Endothelial cell of umbilical vein (primary cell): Measurements from ENCODE around the gene RANBP3. TPM values are rescaled to one million over a fixed set of nuclear protein-coding genes. Genes with fewer than 3 reads are reported as not detected.

Source experiments
- BruUV-seq: library from RNA; stranded (reverse); fragments of 400-500 nt; replicated peaks from 2 replicates; lab custom pipeline; 2021; lab: Mats Ljungman, UMichigan
- CTCF ChIA-PET: fragments of 300-600, 350-600 bp; sonication (Branson Sonifier 250); formaldehyde crosslinking; loops from one replicate; lab custom pipeline; 2021; ENCODE audit warnings: antibody characterized with exemption, inconsistent platforms; lab: Charles Lee
- POLR2A ChIA-PET: fragments of 300-600, 350-600 bp; sonication (Branson Sonifier 250); formaldehyde crosslinking; loops from one replicate; lab custom pipeline; 2021; ENCODE audit warnings: antibody characterized with exemption, inconsistent platforms; lab: Charles Lee
- DNase-seq: peaks from one replicate; pipeline ENCODE4 v3.0.0-alpha.2; 2011; ENCODE audit warnings: low read depth, low spot score
- FAIRE-seq: peaks from 2 replicates; lab custom pipeline; 2011; peaks lifted over from hg19 to GRCh38; lab: Jason Lieb, UNC
- H2AFZ ChIP-seq: 2 replicates; pipeline ENCODE4 v1.6.0; 2012; ENCODE audit warnings: low read depth, low read length, control low read depth, inconsistent platforms
- H3K27ac ChIP-seq: 2 replicates; pipeline ENCODE4 v1.5.1; 2011; ENCODE audit warnings: low read depth, mild to moderate bottlenecking, control low read depth, low read length, moderate library complexity; ENCODE audit not compliant: insufficient read depth
- H3K27me3 ChIP-seq, 2 experiments: 2 replicates each; pipeline versions ENCODE4 v1.6.0 to v1.6.1; 2011; ENCODE audit warnings: low read length in 2 of 2, mixed read lengths in 1 of 2; ENCODE audit not compliant: control insufficient read depth in 2 of 2, insufficient read depth in 2 of 2
- H3K36me3 ChIP-seq, 2 experiments: 2 replicates in 1 of 2; 3 replicates in 1 of 2; pipeline ENCODE4 v1.5.1; 2011; ENCODE audit warnings: low read length in 2 of 2, mild to moderate bottlenecking in 1 of 2, moderate library complexity in 1 of 2; ENCODE audit not compliant: control insufficient read depth in 2 of 2, insufficient read depth in 2 of 2; ENCODE audit errors: extremely low read depth in 1 of 2
- H3K4me1 ChIP-seq: 3 replicates; pipeline ENCODE4 v1.5.1; 2011; ENCODE audit warnings: mild to moderate bottlenecking, low read length; ENCODE audit not compliant: control insufficient read depth, insufficient read depth; ENCODE audit errors: extremely low read depth
- H3K4me2 ChIP-seq: 2 replicates; pipeline ENCODE4 v1.6.1; 2011; ENCODE audit warnings: low read length, control low read depth, mixed read lengths; ENCODE audit not compliant: insufficient read depth
- H3K4me3 ChIP-seq, 3 experiments: fragments of 200-600 bp in 1 of 3; sonication (generic), shearing (Covaris generic) in 1 of 3; replicated peaks in 1 of 3; 2 replicates each; pipeline ENCODE4 v1.5.1; 2011 to 2016; ENCODE audit warnings: control low read depth in 3 of 3, low read length in 3 of 3, mild to moderate bottlenecking in 2 of 3, inconsistent platforms in 1 of 3, low read depth in 1 of 3, moderate library complexity in 1 of 3; ENCODE audit not compliant: insufficient read depth in 1 of 3
- H3K79me2 ChIP-seq: 2 replicates; pipeline ENCODE4 v1.6.0; 2012; ENCODE audit warnings: low read length, inconsistent platforms; ENCODE audit not compliant: control insufficient read depth, insufficient read depth
- H3K9ac ChIP-seq: replicated peaks from 2 replicates; pipeline ENCODE3; 2011; ENCODE audit warnings: low read length, control low read depth; ENCODE audit not compliant: insufficient read depth; ENCODE audit errors: extremely low read depth
- H3K9me1 ChIP-seq: replicated peaks from 3 replicates; pipeline ENCODE4 v1.6.0; 2011; ENCODE audit warnings: mild to moderate bottlenecking, low read length; ENCODE audit not compliant: control insufficient read depth, insufficient read depth; ENCODE audit errors: extremely low read depth
- H3K9me3 ChIP-seq: replicated peaks from 2 replicates; pipeline ENCODE4 v1.5.1; 2012; ENCODE audit warnings: low read length, inconsistent platforms; ENCODE audit not compliant: control insufficient read depth, insufficient read depth
- H4K20me1 ChIP-seq: replicated peaks from 2 replicates; pipeline ENCODE3; 2011; ENCODE audit warnings: mild to moderate bottlenecking, low read length; ENCODE audit not compliant: control insufficient read depth, insufficient read depth; ENCODE audit errors: extremely low read depth
- EZH2 ChIP-seq: IDR thresholded peaks from 2 replicates; pipeline ENCODE4 v1.6.1; 2012; ENCODE audit warnings: borderline replicate concordance, low read depth, mild to moderate bottlenecking, moderate library complexity, low read length, inconsistent platforms; ENCODE audit not compliant: severe bottlenecking
- FOS ChIP-seq: IDR thresholded peaks from 2 replicates; pipeline ENCODE4 v1.6.1; 2011; ENCODE audit warnings: mild to moderate bottlenecking, low read length, moderate library complexity, borderline replicate concordance; ENCODE audit not compliant: insufficient read depth
- GATA2 ChIP-seq: IDR thresholded peaks from 2 replicates; pipeline ENCODE4 v1.7.0; 2011; ENCODE audit warnings: low read depth, mild to moderate bottlenecking, moderate library complexity, mixed read lengths, low read length; ENCODE audit not compliant: insufficient read length, insufficient read depth
- JUN ChIP-seq: IDR thresholded peaks from 2 replicates; pipeline ENCODE4 v1.6.1; 2011; ENCODE audit warnings: borderline replicate concordance, low read depth; ENCODE audit not compliant: insufficient read length, insufficient read depth
- MYC ChIP-seq: IDR thresholded peaks from one replicate; pipeline ENCODE4 v1.6.1; 2011; ENCODE audit warnings: mild to moderate bottlenecking, low read depth, low read length
- POLR2A ChIP-seq: IDR thresholded peaks from 2 replicates; pipeline ENCODE4 v1.6.1; 2012; ENCODE audit warnings: low read depth, mild to moderate bottlenecking, control low read depth, low read length
- POLR2AphosphoS5 ChIP-seq: IDR thresholded peaks from 2 replicates; pipeline ENCODE4 v1.6.1; 2012; ENCODE audit warnings: low read depth, mild to moderate bottlenecking, control low read depth, low read length, moderate library complexity; ENCODE audit not compliant: insufficient read depth
- dilution Hi-C: fragments of 300-500 bp; cut with MboI; formaldehyde crosslinking; loops from one replicate; pipeline ENCODE4 v1.15.0; 2019; ENCODE audit warnings: low sequenced_read_pairs; ENCODE audit not compliant: extremely low pct_ligation_motif_present
- intact Hi-C: fragments of 100-400 bp; cut with micrococcal nuclease; formaldehyde crosslinking; loops from one replicate; pipeline ENCODE4 v1.10.0; 2022
- polyA plus RNA-seq, 4 experiments: library from polyadenylated mRNA; depleted of rRNA in 3 of 4; stranded (reverse) in 3 of 4; unstranded in 1 of 4; fragments of >200 nt; gene quantifications; 2 replicates each; pipeline versions ENCODE4 v1.2.1 to v1.2.3, GENCODE V29; 2011 to 2012; ENCODE audit warnings: missing spikeins in 1 of 4
- total RNA-seq: library from RNA; stranded (reverse); gene quantifications from 2 replicates; pipeline ENCODE4 v1.2.3, GENCODE V29; 2021
- TF ChIP-seq, protein P1 (sequence below), 2 donors: IDR thresholded peaks; 1 replicate in 1 of 2; 2 replicates in 1 of 2; pipeline ENCODE4 v1.5.1; 2011; ENCODE audit warnings: low read length in 2 of 2, mild to moderate bottlenecking in 2 of 2, moderate library complexity in 2 of 2, control low read depth in 1 of 2, inconsistent platforms in 1 of 2, low read depth in 1 of 2; ENCODE audit not compliant: insufficient read depth in 1 of 2; ENCODE audit errors: extremely low read depth in 1 of 2
- TF ChIP-seq, protein P2 (sequence below): IDR thresholded peaks from 2 replicates; pipeline ENCODE4 v1.6.1; 2011; ENCODE audit not compliant: insufficient read depth, insufficient read length

The RANBP3 gene
- total and polyA plus RNA-seq, 2 donors (not counting 3 experiments of a cell fraction or from before 2014, with no cell fraction given) = 72.3 to 85.3 TPM

DNA sequence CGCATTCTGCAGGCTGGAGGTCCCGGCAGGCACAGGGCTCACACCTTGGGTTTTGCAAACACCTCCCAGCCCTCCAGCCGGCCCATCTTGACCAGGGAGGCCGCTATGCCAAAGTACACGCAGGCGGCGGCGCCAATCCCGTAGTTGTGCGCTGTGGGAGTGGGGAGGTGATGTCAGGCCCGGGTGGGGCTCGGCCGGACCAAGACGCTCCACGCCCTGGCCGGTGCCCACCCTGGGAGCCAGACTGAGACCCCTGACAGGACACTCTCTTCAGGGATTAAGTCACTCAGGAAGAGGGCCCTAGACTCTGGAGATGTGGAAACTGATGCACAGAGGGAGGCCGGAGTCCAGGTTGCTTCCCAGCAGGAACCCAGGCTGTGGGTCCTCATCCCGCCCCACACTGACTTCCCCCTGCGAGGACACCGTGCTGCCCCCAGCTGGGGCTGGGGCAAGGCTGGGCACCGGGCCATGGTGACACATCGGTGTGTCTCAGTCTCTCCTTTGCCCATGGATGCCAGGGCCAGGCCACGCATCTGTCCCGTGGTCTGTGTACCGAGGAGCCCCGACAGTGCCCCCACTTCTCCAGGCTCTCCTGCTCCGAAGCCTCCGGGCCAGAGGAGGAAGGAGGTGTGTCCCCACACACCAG, 83.1 kb downstream of the RANBP3 start:
- FAIRE-seq (no peak), DNase-seq (no peak)
- Histone ChIP-seq H3K79me2 (peaks cover 8% of the 10 kb centered on the region), H4K20me1 (no peaks in the 10 kb centered on the region), H3K27me3 (no peaks in the 10 kb centered on the region), H3K9me3 (no peaks in the 10 kb centered on the region), H3K4me2 (no peak overlapping the region), H2AFZ (no peak overlapping the region), H3K4me3 (no peak overlapping the region), H3K9me1 (no peaks in the 10 kb centered on the region), H3K36me3 (peaks cover 0 to 15% of the 10 kb centered on the region in 2 experiments), H3K4me1 (peaks cover 19% of the 10 kb centered on the region), H3K27ac (no peak overlapping the region), H3K9ac (no peak overlapping the region)
- ChIA-PET POLR2A (no interaction called here), CTCF (no interaction called here)
- intact Hi-C loops = no loop called here
- dilution Hi-C loops = no loop called here
- BruUV-seq = no TSS peak
- TF ChIP-seq, protein P1, sequence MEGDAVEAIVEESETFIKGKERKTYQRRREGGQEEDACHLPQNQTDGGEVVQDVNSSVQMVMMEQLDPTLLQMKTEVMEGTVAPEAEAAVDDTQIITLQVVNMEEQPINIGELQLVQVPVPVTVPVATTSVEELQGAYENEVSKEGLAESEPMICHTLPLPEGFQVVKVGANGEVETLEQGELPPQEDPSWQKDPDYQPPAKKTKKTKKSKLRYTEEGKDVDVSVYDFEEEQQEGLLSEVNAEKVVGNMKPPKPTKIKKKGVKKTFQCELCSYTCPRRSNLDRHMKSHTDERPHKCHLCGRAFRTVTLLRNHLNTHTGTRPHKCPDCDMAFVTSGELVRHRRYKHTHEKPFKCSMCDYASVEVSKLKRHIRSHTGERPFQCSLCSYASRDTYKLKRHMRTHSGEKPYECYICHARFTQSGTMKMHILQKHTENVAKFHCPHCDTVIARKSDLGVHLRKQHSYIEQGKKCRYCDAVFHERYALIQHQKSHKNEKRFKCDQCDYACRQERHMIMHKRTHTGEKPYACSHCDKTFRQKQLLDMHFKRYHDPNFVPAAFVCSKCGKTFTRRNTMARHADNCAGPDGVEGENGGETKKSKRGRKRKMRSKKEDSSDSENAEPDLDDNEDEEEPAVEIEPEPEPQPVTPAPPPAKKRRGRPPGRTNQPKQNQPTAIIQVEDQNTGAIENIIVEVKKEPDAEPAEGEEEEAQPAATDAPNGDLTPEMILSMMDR (IDR thresholded peaks at IDR 0.05; ENCODE audit: extremely low read depth in 1 of 2, insufficient read depth in 1 of 2, low read depth in 1 of 2, low read length in 2 of 2) = no peak
- TF ChIP-seq JUN (no peak), FOS (no peak), MYC (no peak), POLR2A (no peak), EZH2 (no peak), POLR2AphosphoS5 (no peak), GATA2 (no peak)
- TF ChIP-seq, protein P2, sequence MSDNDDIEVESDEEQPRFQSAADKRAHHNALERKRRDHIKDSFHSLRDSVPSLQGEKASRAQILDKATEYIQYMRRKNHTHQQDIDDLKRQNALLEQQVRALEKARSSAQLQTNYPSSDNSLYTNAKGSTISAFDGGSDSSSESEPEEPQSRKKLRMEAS = no peak
